ENCODE data around the gene WDFY1. TPM values are rescaled to one million over a fixed set of nuclear protein-coding genes. Genes with fewer than 3 reads are reported as not detected.

Gene WDFY1
- 73.7 TPM for polyA plus RNA-seq (2012; ENCODE audit: insufficient read depth, insufficient read length, low read depth)

DNA sequence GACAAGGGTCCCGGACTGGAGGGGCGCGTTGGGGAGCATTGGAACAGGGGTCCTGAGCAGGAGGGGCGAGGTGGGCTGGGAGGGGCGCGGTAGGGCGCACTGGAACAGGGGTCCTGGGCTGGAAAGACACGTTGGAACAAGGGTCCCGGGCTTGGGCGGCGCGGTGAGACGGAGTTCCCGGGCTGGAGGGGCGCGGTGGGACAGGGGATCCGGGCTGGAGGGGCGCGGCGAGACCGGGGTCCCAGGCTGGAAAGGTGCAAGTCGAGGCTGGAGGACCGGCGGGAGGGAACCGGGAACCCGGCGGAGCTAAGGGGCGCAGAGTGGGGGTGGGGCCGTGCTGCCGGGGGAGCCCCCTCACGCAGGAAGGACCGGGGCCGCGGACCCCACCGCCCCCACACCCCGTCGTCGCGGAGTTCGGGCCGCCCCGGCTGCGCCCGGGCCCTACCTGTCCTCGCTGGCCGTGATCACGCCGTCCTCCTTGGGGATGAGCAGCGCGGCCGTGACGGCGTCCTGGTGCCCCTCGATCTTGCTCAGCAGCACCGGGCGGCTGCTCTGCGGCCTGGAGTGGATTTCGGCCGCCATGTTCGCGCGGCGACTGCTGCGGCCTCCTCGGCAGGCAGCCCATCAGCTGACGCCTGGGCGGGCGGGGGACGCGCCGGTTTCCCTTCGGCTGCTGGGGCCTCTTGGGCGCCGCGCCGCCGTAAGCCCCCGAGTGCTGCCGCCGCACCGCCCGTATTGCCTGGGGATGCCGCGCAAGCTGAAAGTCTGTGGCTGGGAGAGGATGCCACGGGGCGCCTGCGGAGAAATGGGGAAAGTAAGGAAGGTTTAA lies at the start of gene WDFY1:
WDFY1 (minus strand) TSS at position 633 of the 829 bp plus-strand sequence; CDS start at position 582, 51 bp downstream.
- TF ChIP-seq, protein P1, sequence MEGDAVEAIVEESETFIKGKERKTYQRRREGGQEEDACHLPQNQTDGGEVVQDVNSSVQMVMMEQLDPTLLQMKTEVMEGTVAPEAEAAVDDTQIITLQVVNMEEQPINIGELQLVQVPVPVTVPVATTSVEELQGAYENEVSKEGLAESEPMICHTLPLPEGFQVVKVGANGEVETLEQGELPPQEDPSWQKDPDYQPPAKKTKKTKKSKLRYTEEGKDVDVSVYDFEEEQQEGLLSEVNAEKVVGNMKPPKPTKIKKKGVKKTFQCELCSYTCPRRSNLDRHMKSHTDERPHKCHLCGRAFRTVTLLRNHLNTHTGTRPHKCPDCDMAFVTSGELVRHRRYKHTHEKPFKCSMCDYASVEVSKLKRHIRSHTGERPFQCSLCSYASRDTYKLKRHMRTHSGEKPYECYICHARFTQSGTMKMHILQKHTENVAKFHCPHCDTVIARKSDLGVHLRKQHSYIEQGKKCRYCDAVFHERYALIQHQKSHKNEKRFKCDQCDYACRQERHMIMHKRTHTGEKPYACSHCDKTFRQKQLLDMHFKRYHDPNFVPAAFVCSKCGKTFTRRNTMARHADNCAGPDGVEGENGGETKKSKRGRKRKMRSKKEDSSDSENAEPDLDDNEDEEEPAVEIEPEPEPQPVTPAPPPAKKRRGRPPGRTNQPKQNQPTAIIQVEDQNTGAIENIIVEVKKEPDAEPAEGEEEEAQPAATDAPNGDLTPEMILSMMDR (IDR thresholded peaks at IDR 0.05; ENCODE audit: low read depth, low read length), result no peak
- no peaks in the 10 kb centered on the region for H3K27me3 ChIP-seq
- no peaks in the 10 kb centered on the region for H3K36me3 ChIP-seq
- peak; percentile 93 for DNase-seq
- peaks cover 7% of the 10 kb centered on the region; the same call in 1 of the 2 replicates for H3K4me1 ChIP-seq
- no peaks in the 10 kb centered on the region for H3K9me3 ChIP-seq
- H3K4me3 ChIP-seq (ENCODE audit: low read depth, low read length), result peak within 1 kb of the TSS; percentile 93

DNA sequence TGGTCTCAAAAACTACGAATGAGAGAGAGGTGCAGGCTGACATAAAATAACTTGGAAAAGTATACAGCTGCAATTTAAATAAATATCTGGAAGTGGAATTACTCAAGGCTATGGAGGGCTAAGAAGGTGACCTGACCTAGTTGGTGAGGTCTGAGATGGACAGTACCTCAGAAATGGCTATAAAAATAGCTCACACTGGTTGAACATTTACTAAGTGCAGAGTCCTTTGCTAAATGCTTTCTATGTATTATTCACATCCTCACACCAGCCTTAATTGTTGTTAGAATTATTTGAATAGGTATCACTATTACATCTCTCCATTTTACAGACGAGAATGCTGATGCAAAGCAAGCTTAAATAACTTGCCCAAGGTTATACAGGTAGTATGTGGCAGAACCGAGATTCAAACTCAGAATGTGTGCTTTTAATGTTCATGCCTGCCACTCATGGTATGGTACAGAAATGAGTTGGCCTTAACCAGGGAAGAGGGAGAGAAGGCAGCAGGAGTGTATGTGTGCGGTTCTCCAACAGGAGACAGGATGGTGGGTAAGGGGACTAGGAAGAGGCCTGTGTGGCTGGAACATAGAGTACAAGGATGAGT lies 49.5 kb upstream of the WDFY1 start:
- Histone ChIP-seq H3K27me3 (no peaks in the 10 kb centered on the region), H3K4me3 (ENCODE audit: low read depth, low read length) (no peak overlapping the region), H3K9me3 (no peaks in the 10 kb centered on the region), H3K36me3 (no peaks in the 10 kb centered on the region), H3K4me1 (no peaks in the 10 kb centered on the region)
- TF ChIP-seq, protein P1 (IDR thresholded peaks at IDR 0.05; ENCODE audit: low read depth, low read length), result no peak
- no peak for DNase-seq

- no peaks in the 10 kb centered on the region for H3K27me3 ChIP-seq
- TF ChIP-seq, protein P1 (IDR thresholded peaks at IDR 0.05; ENCODE audit: low read depth, low read length), result peak; percentile 95
These were observed 48.6 kb upstream of the WDFY1 start for GRCh38 chr2:223993634-223994232.

GRCh38 chr2:223991611-223992010 lies 46.5 kb upstream of the WDFY1 start:
- H3K36me3 ChIP-seq, result no peaks in the 10 kb centered on the region

More at GRCh38 chr2:223993634-223994232, 48.6 kb upstream of the WDFY1 start:
- Histone ChIP-seq H3K9me3 (no peaks in the 10 kb centered on the region), H3K4me3 (ENCODE audit: low read depth, low read length) (no peak overlapping the region), H3K4me1 (no peaks in the 10 kb centered on the region), H3K36me3 (no peaks in the 10 kb centered on the region)
- DNase-seq, result peak; percentile 73

GRCh38 chr2:223989856-223990232 lies 44.7 kb upstream of the WDFY1 start:
- H3K9me3 ChIP-seq, result no peaks in the 10 kb centered on the region
- H3K4me1 ChIP-seq, result no peaks in the 10 kb centered on the region
- no peaks in the 10 kb centered on the region for H3K36me3 ChIP-seq
- H3K27me3 ChIP-seq, result peaks cover 19% of the 10 kb centered on the region
- no peak for DNase-seq
- TF ChIP-seq, protein P1 (IDR thresholded peaks at IDR 0.05; ENCODE audit: low read depth, low read length), result no peak
- no peak overlapping the region for H3K4me3 ChIP-seq (ENCODE audit: low read depth, low read length)

More at GRCh38 chr2:223991611-223992010, 46.5 kb upstream of the WDFY1 start:
- Histone ChIP-seq H3K27me3 (peaks cover 10% of the 10 kb centered on the region), H3K4me3 (ENCODE audit: low read depth, low read length) (no peak overlapping the region), H3K9me3 (no peaks in the 10 kb centered on the region), H3K4me1 (no peaks in the 10 kb centered on the region)
- TF ChIP-seq, protein P1 (IDR thresholded peaks at IDR 0.05; ENCODE audit: low read depth, low read length), result no peak
- DNase-seq, result no peak
